Stimulated activated naive CD8-positive, alpha-beta T cell treated with anti-CD3 and anti-CD28 coated beads, Interleukin-15, Interleukin-2, amounts not matched to agents 100 U/mL and 50 U/mL, for 24 hours (primary cell): Measurements from ENCODE around the gene FAAP100.
A peak's percentile ranks its signal among the peaks of the same experiment; 100 is the strongest.

Source experiments
- ATAC-seq: fragments of 150-1000 bp; cut with Tn5 transposase; one replicate; pipeline ENCODE4 v1.10.0; 2021
- DNase-seq: peaks from one replicate; pipeline ENCODE4 v3.0.0; 2021

The FAAP100 gene

DNA sequence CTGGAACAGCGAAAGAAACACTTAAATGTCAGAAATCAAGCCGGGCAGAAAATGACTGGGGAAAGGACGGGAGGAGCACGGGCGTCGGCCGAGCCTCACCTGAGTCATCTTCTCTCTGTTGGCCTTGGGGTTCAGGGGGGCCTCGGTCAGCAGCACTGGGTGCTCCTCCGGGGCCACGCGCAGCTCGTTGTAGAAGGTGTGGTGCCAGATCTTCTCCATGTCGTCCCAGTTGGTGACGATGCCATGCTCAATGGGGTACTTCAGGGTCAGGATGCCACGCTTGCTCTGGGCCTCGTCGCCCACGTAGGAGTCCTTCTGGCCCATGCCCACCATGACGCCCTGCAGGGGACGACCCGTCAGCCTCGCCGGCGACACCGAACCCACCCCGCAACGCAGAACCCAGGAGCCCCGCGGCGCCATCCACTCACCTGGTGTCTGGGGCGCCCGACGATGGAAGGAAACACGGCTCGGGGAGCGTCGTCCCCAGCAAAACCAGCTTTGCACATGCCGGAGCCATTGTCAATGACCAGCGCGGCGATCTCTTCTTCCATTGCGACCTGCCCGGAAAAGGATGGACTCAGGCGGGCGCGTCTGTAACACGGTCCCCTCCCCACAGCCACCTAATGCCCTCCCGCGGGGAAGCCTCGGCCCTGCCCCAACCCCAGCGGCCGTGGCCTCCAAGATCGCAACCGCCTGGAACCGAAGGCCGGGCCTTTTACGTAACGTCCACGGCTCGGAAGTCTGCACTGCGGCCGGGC, 40.2 kb downstream of the FAAP100 start:
- ATAC-seq (no peak), DNase-seq (peak; percentile 50)

DNA sequence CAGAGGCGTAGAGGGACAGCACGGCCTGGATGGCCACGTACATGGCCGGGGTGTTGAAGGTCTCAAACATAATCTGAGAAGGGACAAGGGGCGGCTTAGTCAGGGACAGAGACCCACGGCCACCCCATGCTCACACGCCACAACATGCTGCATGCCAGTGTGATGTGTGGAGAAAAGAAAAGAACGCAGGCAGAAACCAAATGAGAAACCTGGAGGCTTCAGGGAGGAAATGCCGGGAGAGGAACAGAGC, 40.7 kb downstream of the FAAP100 start:
- no peak for DNase-seq
- no peak for ATAC-seq

DNA sequence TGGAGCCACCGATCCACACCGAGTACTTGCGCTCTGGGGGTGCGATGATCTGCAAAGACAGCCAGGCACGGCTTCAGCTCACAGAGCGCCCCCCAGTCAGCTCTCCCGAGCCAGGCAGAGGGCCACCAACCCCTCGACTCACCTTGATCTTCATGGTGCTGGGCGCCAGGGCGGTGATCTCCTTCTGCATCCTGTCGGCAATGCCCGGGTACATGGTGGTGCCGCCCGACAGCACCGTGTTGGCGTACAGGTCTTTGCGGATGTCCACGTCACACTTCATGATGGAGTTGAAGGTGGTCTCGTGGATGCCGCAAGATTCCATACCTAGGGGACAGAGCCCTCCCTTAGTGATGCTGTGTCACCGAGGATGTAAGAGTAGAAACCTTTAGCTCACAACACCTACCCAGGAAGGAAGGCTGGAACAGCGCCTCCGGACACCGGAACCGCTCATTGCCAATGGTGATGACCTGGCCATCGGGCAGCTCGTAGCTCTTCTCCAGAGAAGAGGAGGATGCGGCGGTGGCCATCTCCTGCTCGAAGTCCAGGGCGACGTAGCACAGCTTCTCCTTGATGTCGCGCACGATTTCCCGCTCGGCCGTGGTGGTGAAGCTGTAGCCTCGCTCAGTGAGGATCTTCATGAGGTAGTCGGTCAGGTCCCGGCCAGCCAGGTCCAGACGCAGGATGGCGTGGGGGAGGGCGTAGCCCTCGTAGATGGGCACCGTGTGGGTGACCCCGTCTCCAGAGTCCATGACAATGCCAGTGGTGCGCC, 41.2 kb downstream of the FAAP100 start:
- ATAC-seq: no peak
- no peak for DNase-seq

DNA sequence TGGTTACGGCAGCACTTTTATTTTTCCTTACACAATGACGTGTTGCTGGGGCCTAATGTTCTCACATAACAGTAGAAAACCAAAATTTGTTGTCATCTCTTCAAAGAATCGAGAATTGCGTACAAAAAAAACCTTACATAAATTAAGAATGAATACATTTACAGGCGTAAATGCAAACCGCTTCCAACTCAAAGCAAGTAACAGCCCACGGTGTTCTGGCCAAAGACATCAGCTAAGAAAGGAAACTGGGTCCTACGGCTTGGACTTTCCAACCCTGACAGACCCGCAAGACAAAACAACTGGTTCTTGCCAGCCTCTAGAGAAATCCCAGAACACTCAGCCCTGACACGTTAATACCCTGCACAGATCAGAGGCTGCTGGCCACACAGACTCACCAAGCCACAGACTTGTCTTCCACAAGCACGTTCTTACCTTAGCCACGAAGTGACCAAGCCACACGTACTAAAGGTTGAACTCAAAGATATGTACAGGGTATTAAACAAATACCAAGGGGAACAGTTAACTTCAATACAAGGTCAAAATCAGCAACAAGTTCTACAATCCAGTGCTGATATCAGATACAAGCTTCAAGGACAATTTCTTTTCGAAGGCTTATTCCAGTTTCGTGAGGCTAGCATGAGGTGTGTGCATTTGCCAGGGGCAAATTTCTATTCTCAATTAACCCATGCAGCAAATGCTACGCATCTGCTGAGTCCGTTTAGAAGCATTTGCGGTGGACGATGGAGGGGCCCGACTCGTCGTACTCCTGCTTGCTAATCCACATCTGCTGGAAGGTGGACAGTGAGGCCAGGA, 42.0 kb downstream of the FAAP100 start:
- no peak for DNase-seq
- no peak for ATAC-seq

DNA sequence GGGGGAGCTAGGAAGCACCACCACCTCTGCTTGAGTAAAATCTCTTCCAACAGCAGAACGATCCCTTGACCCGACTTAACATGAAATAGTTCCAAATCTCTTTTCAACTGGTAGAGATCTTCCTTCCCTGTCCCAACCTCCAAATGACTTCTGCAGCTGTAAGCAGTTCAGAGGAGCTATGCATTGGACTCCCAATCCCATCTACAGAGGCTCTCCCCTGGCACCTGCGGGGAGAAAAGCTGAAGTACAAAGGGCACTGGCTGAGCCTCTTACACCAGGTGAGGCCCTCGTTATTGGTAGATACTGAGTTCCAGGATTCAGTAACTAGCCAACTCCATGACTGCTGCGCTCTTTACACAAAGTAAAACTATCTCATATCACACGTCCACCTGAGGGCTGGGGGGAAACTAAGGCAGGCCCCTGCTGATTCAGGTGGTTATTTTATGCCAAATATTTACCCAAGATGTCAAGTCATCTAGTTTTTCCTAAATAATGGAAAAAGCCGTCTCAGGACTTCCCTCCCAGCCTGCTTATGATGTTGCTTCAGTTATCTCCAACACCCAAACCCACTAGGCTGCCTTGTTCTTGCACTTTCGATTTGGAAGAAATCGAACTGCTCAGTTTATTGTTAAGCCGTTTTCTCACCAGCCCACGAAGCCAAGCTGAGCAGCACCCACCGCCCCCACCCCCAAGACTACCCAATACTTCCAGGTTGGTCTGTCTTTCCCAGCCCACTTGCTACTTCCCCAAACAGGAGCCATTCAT, 42.8 kb downstream of the FAAP100 start:
- ATAC-seq: no peak

DNA sequence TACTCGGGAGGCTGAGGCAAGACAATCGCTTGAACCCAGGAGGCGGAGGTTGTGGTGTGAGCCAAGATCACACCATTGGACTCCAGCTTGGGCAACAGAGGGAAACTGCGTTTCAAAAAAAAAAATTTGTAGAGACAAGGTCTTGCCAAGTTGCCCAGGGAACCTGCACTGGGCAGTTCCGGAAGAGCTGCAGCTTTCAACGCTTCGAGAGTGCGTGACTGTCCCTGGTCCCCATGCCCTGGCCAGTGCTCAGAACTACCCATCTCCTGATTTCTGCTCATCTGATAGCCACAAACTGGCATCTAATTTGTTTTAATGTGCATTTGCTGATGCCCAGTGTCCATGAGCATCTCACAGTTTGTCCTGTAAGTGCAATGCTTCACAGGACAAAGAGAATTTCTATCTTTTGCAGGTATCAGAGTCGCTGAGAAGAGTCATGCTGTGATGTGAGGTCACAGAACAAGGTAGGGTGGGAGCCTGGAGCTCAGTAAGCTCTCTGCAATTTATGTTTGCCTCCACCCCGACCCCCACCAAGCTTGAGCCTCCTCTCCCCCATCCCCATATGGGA, 43.4 kb downstream of the FAAP100 start:
- ATAC-seq (no peak), DNase-seq (no peak)

More for the DNA sequence above, 42.8 kb downstream of the FAAP100 start:
- DNase-seq: no peak

DNA sequence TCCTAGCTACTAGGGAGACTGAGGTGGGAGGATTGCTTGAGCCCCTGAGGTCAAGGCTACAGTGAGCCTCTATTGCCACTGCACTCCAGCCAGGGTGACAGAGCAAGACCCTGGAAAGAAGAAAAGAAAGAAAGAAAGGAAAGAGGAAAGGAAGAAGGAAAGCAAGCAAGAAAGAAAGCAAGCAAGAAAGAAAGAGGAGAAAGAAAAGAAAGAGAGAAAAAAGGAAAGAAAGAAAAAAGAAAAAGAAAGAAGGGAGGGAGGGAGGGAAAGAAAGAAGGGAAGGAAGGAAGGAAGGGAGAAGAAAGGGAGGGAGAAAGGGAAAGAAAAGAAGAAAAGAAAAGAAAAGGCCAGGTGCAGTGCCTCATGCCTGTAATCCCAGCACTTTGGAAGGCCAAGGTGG, 48.5 kb downstream of the FAAP100 start:
- ATAC-seq (no peak), DNase-seq (no peak)

DNA sequence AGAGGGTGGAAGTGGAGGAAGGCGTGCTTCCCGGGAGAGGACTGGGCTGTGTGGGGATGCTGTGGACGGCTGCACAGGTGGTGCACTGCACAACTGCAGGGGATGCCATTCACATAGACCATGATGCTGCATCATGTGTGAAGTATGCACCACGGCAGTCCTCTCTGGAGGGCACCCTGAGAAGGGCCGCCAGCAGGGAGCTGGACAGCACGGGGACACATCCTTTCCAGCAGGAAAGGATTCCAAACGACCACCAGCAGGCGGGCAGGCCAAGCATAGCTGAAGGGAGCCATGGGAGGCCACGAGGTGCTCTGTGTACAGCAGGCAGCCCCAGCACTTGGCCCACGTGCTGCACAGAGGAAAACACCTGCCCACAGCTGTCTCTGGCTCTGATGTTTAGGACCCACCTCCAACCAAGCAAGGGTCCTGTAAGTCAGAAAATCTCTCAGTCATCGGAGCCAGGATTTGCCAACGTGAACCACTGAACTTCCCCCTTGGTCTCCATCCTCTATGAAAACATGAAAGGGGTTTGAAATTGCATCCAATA, 49.6 kb downstream of the FAAP100 start:
- no peak for ATAC-seq
- no peak for DNase-seq

DNA sequence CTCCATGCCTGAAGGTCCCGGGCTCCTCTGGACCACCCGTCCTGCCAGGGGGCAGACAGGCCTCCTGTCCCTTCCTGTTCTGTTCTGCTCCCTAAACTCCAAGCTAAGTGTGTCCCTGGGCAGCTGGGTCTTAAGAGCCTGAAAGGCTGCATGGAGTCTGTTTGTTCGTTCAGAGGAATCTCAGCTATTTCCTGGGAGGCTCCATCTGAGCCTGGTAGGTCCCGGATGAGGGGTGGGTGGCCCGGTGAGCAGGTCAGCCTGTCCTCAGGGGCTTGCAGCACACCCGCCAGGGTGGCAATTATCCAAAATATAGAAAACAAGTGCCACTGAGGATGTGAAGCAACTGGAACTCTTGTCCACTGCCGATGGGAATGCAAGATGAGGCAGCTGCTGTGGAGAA, 52.1 kb downstream of the FAAP100 start:
- ATAC-seq (no peak), DNase-seq (no peak)

DNA sequence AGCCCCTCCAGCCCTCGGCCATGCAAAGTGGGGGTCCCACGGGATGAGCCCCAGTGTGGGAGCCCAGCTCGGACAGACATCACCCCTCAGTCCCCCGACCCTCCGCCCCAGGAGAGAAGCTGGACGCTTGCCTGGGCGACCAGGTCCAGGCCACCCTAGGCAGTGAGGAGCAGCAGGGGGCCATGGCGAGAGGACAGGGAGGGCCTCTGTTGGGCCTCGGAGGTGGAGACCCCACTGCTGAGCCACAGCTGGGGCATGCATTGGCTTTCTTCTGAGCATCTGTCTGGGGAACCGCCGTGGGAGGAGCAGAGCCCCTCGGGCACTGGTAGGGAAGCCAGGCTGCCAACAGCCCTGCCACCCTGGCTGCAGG, 52.6 kb downstream of the FAAP100 start:
- DNase-seq (no peak), ATAC-seq (no peak)

DNA sequence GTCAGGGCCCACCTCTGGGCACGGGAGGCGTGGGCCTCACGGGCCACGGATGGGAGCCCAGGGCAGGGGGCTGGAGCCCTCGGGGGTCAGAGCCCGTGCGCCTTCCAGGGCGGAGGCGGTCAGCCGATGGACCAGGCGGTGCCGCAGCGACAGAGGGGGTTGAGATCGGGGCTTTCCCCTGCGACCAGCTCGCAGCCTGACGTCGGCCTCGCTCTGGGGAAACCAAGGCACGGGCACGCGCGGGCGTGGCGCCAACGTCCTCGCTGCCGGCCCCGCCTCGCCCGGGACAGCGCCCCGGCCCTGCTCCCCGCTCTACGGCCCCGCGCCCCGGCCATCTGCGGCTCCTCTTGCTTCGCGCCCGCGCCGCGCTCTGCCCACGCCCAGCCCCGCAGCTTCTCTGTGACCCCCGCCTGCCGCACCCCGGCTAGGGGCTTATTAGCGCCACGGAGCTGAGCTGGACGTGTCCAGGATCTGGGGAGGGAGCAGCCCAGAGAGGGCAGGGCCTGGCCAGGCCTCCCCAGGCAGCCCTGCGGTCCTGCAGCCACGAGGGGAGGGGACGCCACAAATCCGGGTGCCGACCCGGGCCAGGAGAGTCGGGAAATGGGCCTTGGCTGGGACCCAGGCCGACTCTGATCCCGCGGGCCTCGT, 53.1 kb downstream of the FAAP100 start:
- no peak for ATAC-seq

DNA sequence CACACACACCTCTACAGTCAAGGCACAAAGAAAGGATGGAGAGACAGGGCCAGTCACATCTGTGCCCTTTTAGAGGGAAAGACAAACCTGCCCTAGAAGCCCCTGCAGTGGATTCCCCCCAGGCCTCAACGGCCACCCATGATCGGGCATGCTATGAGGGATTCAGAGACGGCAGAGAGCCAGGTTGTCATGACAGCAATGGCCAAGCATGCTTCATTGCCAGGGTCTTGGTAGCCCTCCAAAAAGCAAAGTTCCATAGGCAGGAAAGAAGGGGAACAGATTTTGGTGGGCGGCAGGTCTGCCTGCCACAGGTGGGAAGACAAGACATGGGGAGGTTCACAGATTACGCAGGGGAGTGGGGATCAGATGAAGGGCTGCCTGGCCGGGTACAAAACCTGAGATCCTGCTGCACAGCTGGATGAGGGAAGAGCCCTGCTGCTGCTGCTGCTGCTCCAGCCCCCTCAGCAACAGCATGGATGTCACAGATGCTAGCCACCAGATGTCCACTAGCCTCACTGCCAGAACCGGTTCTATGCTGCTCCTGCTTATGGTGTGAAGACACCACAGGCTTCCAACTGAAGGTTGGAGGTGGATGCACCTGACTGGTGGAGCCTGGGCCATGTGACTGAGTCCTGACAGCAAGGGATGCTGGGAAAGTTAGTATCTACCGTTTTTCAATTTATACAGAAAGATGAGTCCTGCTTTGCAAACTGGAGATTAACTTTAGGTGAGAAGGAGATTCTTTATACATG, 57.4 kb downstream of the FAAP100 start:
- DNase-seq: no peak
- no peak for ATAC-seq

More for the DNA sequence above, 53.1 kb downstream of the FAAP100 start:
- no peak for DNase-seq

DNA sequence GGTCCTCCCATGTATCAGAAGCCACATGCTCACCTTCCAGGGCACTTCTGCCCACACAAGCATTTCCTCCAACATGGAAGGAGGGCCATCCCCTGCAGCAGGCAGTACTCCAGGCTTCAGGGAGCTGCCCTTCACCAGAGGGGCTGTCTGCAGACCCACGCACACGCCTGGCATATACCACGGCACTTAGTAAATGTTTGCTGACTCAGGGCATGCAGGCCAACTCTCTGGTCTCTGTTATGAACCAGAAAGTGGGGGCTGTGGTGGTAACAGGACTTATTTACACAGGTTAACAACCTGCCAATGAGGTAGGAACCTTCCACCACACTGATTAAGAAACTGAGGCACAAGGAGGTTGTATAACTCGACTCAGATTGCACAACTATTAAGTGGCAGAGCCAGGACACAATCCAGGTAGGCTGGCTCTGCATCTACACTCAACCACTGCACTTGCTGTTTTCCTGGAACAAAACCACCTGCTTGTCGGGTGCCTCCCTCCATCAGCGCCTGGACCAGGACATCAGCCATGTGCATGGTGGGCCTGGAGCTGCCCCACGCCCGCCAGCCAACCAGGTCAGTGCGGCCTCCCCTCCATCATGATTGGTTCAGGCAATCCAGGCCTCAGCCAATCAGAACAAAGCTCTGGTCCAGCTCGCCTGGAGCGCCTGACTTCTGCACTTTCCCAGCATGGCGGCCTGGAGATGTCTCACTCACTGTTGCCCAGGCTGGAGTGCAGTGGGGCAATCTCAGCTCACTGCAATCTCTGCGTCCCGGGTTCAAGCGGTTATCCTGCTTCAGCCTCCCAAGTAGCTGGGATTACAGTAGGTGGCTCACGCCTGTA, 58.7 kb downstream of the FAAP100 start:
- ATAC-seq (no peak), DNase-seq (no peak)

DNA sequence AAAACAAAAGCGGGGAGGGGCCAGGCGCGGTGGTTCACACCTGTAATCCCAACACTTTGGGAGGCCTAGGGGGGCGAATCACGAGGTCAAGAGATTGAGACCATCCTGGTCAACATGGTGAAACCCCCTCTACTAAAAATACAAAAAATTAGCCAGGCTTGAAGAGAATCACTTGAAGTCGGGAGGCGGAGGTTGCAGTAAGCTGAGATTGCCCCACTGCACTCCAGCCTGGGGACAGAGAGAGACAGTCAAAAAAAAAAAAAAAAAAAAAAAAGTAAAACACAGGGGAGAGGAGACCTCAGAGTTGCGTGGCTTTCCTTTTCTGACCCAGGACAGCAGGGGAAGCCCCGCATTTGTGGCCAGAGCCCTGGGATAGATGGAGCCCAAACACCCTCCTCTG, 59.4 kb downstream of the FAAP100 start:
- ATAC-seq (no peak), DNase-seq (no peak)

DNA sequence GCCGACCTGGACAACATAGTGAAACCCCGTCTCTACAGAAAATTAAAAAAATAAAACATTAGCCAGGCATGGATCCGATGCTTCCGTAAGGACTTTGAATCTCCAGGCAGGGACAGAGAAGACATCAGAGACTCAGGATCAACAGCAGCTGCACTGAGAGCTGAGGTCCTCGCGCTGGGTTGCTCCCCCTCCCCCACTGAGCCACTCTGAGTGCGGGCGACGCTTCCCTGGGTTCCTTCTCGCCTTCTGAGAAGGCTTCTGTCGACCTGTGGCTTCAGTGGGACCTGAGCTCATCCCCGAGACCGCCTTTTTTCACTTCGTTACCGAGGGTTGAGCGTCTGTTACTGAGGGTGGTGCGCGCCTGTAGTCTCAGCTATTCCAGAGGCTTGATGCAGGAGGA, 60.0 kb downstream of the FAAP100 start:
- DNase-seq (no peak), ATAC-seq (no peak)

DNA sequence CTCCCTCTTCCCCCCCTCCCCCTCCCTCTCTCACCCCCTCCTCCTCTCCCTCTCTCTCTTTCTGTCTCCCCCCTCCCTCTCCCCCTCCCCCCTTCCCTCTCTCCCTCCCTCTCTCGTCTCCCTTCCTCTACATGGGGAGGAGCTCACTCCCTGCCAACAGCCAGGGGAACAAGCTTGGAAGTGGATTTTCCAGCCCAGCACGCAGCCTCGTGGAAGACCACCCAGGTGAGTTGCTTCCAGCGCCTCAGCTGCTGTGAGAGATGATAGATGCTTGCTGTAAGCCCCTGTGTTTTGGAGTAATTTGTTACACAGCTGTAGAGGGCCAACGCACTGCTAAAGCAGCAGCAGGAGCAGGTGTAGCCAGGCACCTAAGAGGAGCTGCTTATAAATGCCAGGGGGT, 60.4 kb downstream of the FAAP100 start:
- no peak for DNase-seq

DNA sequence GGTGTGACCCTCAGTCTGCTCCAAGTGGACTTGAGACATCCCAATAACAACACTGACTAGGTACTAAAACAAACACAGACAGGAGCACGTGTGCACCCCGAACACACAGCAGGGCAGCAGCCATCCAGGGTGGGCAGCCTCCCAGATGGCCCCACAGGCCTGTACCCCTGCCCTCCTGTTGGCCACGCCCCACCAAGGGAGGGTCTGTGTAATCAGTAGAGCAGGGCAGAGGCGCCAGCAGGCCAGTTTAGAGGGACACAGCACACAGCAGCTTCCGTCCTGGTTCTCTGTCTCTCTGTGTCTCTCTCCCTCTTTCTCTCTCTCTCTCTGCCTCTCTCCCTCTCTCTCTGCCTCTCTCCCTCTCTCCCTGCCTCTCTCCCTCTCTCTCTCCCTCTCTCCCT, 61.0 kb downstream of the FAAP100 start:
- DNase-seq: no peak
- ATAC-seq: no peak

More for the DNA sequence above, 60.4 kb downstream of the FAAP100 start:
- no peak for ATAC-seq

DNA sequence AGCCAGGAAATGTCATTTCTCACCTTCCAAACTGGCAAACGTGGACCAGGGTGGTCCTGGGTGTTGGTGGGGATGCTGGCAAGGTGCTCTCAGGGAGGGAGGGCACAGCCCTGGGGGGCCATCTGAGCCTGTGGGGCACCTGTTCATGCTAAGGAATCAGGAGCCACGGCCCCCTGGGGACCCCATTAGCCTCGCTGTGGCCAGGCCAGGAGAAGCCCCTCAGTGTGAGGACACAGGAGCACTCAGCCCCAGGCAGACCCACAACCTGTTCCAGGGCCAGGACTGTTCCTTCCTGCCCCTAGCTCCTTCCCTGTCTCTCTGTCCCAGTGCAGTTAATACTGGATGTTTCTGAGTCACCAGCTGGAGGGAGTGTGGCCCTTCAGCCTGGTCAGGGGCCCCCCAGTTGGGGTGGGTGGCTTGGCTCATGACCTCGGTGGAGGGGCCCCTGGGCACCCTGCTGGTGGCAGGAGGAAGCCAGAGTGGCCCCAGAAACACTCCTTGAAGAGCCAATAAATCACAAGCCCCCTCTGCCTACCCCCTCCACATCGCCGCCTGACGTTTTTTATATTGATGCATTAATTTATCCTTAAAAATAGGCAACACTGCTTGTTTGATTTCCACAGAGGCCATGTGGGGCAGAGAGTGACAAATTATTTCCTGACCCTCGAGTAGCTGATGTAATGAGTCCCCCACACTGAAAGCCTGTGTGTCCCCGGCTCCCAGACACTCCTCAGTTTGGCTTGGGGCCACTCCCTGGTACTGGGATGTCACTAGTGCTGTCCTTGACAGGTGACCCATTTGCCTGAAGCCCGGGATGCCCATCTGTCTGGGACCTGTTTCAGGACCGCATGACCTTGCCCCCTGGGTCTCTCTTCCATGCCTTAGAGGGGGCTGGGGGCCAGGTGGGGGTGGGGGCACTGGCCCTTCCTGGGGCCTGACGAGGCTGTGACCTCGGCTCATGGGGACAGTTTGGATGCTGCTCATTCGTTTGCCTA, 61.9 kb downstream of the FAAP100 start:
- ATAC-seq: no peak

More for the DNA sequence above, 61.9 kb downstream of the FAAP100 start:
- DNase-seq: no peak
